Peyer's patch (tissue), 4 donors: Measurements from ENCODE around the gene JUN. TPM values are rescaled to one million over a fixed set of nuclear protein-coding genes. Genes with fewer than 3 reads are reported as not detected.

ENCODE experiments used
- DNase-seq, 3 donors: peaks; one replicate each; pipeline ENCODE4 v3.0.0-alpha.2; 2017 to 2019
- H3K27ac ChIP-seq, 4 donors: fragments of 200-600 bp; sonication (generic); one replicate each; pipeline ENCODE4 v1.5.1; 2016 to 2019
- H3K27me3 ChIP-seq, 2 donors: fragments of 200-600 bp; sonication (generic); one replicate each; pipeline ENCODE4 v1.5.1; 2019
- H3K36me3 ChIP-seq, 3 donors: fragments of 200-600 bp; sonication (generic); one replicate each; pipeline ENCODE4 v1.5.1; 2016 to 2019
- H3K4me1 ChIP-seq, 4 donors: fragments of 200-600 bp; sonication (generic); one replicate each; pipeline ENCODE4 v1.5.1; 2016 to 2019
- H3K4me3 ChIP-seq, 4 donors: fragments of 200-600 bp; sonication (generic); 1 replicate in 3 of 4; 2 replicates in 1 of 4; pipeline ENCODE4 v1.5.1; 2016 to 2019; ENCODE audit warnings: mild to moderate bottlenecking in 1 of 4
- H3K9me3 ChIP-seq, 4 donors: fragments of 200-600 bp; sonication (generic); one replicate each; pipeline ENCODE4 v1.5.1; 2016 to 2019; ENCODE audit warnings: mild to moderate bottlenecking in 1 of 4
- POLR2A ChIP-seq, 2 donors: fragments of 450-650 bp; IDR thresholded peaks; one replicate each; pipeline ENCODE4 v1.5.1; 2017; ENCODE audit warnings: antibody characterized with exemption in 2 of 2, mild to moderate bottlenecking in 2 of 2, moderate library complexity in 2 of 2
- total RNA-seq, 4 donors: library from RNA; depleted of rRNA; stranded (reverse); fragments of >200 nt; gene quantifications; one replicate each; pipeline ENCODE4 v1.1.0, GENCODE V29; 2016
- TF ChIP-seq, protein P1 (sequence below), 6 experiments: fragments of 450-650 bp in 4 of 6; fragments of 200-600 bp in 2 of 6; sonication (generic) in 1 of 6; IDR thresholded peaks; one replicate each; pipeline ENCODE4 v1.5.1; 2017 to 2019; ENCODE audit warnings: antibody characterized with exemption in 6 of 6, mild to moderate bottlenecking in 3 of 6, moderate library complexity in 1 of 6

JUN gene
- total RNA-seq, 4 donors from 2014 or later: 158 to 277 (median 208) TPM

DNA sequence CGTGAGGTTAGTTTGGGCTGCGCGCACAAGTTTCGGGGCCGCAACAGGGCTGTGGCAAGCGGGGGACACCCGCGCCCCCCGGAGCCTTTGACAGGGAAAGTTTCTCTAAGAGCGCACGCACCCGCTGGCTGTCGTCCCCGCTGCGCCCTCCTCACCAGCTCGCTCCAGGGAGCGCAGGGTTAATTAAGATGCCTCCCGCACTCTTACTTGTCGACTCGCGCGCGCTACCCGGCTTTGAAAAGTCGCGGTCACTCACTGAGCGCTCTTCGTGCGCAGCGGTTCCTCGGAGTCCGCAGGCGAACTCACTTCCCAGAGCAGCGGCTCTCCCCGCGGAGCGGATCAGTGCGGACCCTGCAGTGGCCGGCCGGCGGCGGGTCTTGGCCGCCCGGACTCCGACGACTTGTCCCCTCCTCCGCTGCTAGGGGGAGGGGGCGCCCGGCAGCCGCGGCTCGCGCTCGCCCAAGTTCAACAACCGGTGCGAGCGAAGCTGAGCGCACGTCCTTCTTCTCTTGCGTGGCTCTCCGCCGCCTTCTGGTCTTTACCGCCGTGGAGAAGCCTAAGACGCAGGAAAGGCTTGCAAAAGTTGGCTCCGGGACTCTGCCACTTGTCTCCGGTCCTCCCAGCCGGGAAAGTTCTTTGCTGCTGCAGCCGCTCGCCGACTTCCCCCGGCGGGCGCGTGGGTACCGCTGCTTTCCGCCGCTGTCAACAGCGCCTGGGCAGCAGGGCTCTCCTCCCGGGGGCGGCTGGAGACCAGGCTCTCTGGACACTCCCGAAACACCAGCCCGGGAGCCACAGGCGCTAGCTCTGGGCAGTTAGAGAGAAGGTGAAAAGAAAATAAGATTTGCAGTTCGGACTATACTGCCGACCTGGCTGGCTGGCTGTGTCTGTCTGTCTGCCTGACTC is 506 bp downstream of the JUN start:
- peak overlapping the region; percentile 75 to 98 (median 82) for H3K4me3 ChIP-seq
- peak overlapping the region; percentile 99 to 100 (median 99) for H3K27ac ChIP-seq
- H3K9me3 ChIP-seq: no peaks in the 10 kb centered on the region
- no peaks in the 10 kb centered on the region for H3K27me3 ChIP-seq
- peak; percentile 55 to 81 (median 79) for DNase-seq
- H3K36me3 ChIP-seq: peaks cover 0 to 19% (median 0%) of the 10 kb centered on the region in 3 donors
- H3K4me1 ChIP-seq: peaks cover 0 to 7% (median 2%) of the 10 kb centered on the region in 4 donors
- TF ChIP-seq, protein P1, sequence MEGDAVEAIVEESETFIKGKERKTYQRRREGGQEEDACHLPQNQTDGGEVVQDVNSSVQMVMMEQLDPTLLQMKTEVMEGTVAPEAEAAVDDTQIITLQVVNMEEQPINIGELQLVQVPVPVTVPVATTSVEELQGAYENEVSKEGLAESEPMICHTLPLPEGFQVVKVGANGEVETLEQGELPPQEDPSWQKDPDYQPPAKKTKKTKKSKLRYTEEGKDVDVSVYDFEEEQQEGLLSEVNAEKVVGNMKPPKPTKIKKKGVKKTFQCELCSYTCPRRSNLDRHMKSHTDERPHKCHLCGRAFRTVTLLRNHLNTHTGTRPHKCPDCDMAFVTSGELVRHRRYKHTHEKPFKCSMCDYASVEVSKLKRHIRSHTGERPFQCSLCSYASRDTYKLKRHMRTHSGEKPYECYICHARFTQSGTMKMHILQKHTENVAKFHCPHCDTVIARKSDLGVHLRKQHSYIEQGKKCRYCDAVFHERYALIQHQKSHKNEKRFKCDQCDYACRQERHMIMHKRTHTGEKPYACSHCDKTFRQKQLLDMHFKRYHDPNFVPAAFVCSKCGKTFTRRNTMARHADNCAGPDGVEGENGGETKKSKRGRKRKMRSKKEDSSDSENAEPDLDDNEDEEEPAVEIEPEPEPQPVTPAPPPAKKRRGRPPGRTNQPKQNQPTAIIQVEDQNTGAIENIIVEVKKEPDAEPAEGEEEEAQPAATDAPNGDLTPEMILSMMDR (IDR thresholded peaks at IDR 0.05): peak in 2 of 6 experiments; percentile 6 to 7
- TF ChIP-seq POLR2A (IDR thresholded peaks at IDR 0.05): peak in 1 of 2 donors; percentile 13

- H3K27me3 ChIP-seq: no peaks in the 10 kb centered on the region
- TF ChIP-seq, protein P1 (IDR thresholded peaks at IDR 0.05): peak in 4 of 6 experiments; percentile 21 to 39 (median 26)
- TF ChIP-seq POLR2A (IDR thresholded peaks at IDR 0.05): peak in 1 of 2 donors; percentile 12
- no peaks in the 10 kb centered on the region for H3K9me3 ChIP-seq
- peak; percentile 69 to 86 (median 80) for DNase-seq
- H3K27ac ChIP-seq: peak overlapping the region; percentile 99 to 100 (median 99)
- peaks cover 0 to 19% (median 0%) of the 10 kb centered on the region in 3 donors for H3K36me3 ChIP-seq
- peaks cover 0 to 7% (median 2%) of the 10 kb centered on the region in 4 donors for H3K4me1 ChIP-seq
- peak overlapping the region; percentile 75 to 98 (median 82) for H3K4me3 ChIP-seq
These were observed 1.4 kb downstream of the JUN start for GRCh38 chr1:58782178-58783089.

DNA sequence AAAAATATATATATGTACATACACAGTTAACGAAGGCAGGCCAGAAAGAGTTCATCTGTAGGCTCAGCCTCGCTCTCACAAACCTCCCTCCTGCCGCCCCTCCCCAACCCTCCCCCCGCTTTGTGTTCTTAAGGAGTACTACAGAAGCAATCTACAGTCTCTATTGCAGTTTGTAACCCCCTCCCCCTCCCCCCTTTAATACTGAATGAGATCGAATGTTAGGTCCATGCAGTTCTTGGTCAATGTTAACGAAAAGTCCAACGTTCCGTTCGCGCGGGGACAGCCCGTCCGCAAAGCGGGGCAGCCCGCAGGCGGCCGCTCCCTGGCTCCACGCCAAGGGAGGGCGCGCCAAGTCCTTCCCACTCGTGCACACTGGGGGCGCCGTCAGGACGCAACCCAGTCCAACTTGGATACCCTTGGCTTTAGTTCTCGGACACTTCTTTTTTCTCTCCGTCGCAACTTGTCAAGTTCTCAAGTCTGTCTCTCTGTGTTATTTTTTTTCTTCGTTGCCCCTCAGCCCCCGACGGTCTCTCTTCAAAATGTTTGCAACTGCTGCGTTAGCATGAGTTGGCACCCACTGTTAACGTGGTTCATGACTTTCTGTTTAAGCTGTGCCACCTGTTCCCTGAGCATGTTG is 2.2 kb downstream of the JUN start:
- TF ChIP-seq POLR2A (IDR thresholded peaks at IDR 0.05): peak in 1 of 2 donors; percentile 38
- TF ChIP-seq, protein P1 (IDR thresholded peaks at IDR 0.05): peak; percentile 28 to 57 (median 48)
- H3K36me3 ChIP-seq: peaks cover 0 to 19% (median 0%) of the 10 kb centered on the region in 3 donors
- peak; percentile 58 to 80 (median 79) for DNase-seq

DNA sequence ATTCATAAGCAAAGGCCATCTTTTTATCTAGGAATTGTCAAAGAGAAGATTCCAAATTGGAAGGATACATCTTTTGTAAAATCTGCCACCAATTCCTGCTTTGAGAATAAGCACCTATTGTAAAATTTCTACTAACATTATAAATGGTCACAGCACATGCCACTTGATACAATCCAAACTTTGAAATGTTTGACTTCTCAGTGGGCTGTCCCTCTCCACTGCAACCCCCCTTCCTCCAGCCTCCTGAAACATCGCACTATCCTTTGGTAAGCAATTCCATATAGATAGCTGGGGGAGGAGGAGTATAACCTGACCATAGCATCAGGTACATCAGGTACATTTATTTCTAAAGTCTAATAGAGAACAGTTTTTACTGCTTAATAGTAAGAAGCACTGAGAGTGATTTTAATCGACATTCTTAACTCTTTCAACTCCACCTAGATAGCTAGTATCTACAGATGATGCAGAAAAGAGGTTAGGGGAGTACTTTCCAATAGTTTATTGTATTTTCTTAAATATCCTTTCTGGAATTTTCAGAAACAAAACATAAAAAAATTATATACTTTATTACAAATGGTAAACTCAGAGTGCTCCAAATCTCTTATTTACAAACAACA is 2.9 kb downstream of the JUN start:
- Histone ChIP-seq H3K4me3 (peak overlapping the region; percentile 75 to 98 (median 82)), H3K27me3 (no peaks in the 10 kb centered on the region), H3K27ac (peak overlapping the region; percentile 86 to 99 (median 99)), H3K9me3 (no peaks in the 10 kb centered on the region), H3K4me1 (peaks cover 0 to 6% (median 2%) of the 10 kb centered on the region in 4 donors), H3K36me3 (peaks cover 0 to 19% (median 0%) of the 10 kb centered on the region in 3 donors)
- peak; percentile 48 to 52 for TF ChIP-seq POLR2A (IDR thresholded peaks at IDR 0.05)
- TF ChIP-seq, protein P1 (IDR thresholded peaks at IDR 0.05): no peak
- DNase-seq: no peak

More for the DNA sequence above, 2.2 kb downstream of the JUN start:
- Histone ChIP-seq H3K4me1 (peaks cover 0 to 7% (median 2%) of the 10 kb centered on the region in 4 donors), H3K9me3 (no peaks in the 10 kb centered on the region), H3K27ac (peak overlapping the region; percentile 99 to 100 (median 99)), H3K4me3 (peak overlapping the region; percentile 75 to 98 (median 82)), H3K27me3 (no peaks in the 10 kb centered on the region)
